ENCODE results near the gene KIFC1. TPM values are rescaled to one million over a fixed set of nuclear protein-coding genes. Genes with fewer than 3 reads are reported as not detected.

The KIFC1 gene
- total and polyA plus RNA-seq, 9 of the 15 experiments (the other 6 are each of a cell fraction or from before 2014, with no cell fraction given) = 1.3 to 95.2 (median 76.9) TPM

- TF ChIP-seq ZNF511 (CRISPR knock-in tag; IDR thresholded peaks at IDR 0.05) (no peak), KLF6 (CRISPR knock-in tag; IDR thresholded peaks at IDR 0.05; ENCODE audit: borderline replicate concordance) (no peak), ERF (CRISPR knock-in tag; IDR thresholded peaks at IDR 0.05) (no peak), MIER1 (IDR thresholded peaks at IDR 0.05; ENCODE audit: low read depth) (no peak), POLR2AphosphoS5 (IDR thresholded peaks at IDR 0.05; ENCODE audit: control insufficient read depth, insufficient read depth, low read depth, low read length) (peak; percentile 16; the same call in 1 of the 2 replicates), MCM2 (IDR thresholded peaks at IDR 0.05; ENCODE audit: low read depth) (no peak), PHTF2 (CRISPR knock-in tag; IDR thresholded peaks at IDR 0.05) (no peak), GABPA (tag; conservative IDR thresholded peaks at IDR 0.05; ENCODE audit: low read depth) (no peak), TCF7L2 (IDR thresholded peaks at IDR 0.05; ENCODE audit: low read depth, low read length) (no peak), E2F3 (CRISPR knock-in tag; IDR thresholded peaks at IDR 0.05) (no peak), C11orf30 (IDR thresholded peaks at IDR 0.05; ENCODE audit: low read depth) (peak; percentile 77), CGGBP1 (CRISPR knock-in tag; IDR thresholded peaks at IDR 0.05) (no peak), GTF2B (IDR thresholded peaks at IDR 0.05; ENCODE audit: extremely low read depth, insufficient read length) (no peak), USF1 (CRISPR knock-in tag; IDR thresholded peaks at IDR 0.05) (no peak), YBX1 (IDR thresholded peaks at IDR 0.05) (no peak), WHSC1 (IDR thresholded peaks at IDR 0.05; ENCODE audit: low read length) (no peak), RCOR1 (IDR thresholded peaks at IDR 0.05; ENCODE audit: borderline replicate concordance in 1 of 2, low read depth in 2 of 2, low read length in 2 of 2) (0 out of 4 replicates have a peak, but pooled peaks of 1 of the 2 experiments have one; percentile 11), GABPB2 (CRISPR knock-in tag; conservative IDR thresholded peaks at IDR 0.05) (no peak), FOS (IDR thresholded peaks at IDR 0.05; ENCODE audit: extremely low read depth, insufficient read length) (no peak), POLR2B (IDR thresholded peaks at IDR 0.05; ENCODE audit: low read depth, partially characterized antibody) (peak; percentile 16), CEBPZ (IDR thresholded peaks at IDR 0.05; ENCODE audit: borderline replicate concordance, low read depth, low read length) (no peak), LEF1 (IDR thresholded peaks at IDR 0.05) (no peak), RAD21 (CRISPR knock-in tag; conservative IDR thresholded peaks at IDR 0.05 in 1 of 2, IDR thresholded peaks at IDR 0.05 in 1 of 2) (0 out of 4 replicates have a peak, but pooled peaks of 1 of the 2 experiments have one; percentile 3), SUPT5H (IDR thresholded peaks at IDR 0.05) (peak; percentile 29; the same call in 1 of the 2 replicates)
Observed at GRCh38 chr6:33416386-33417127, 24.9 kb downstream of the KIFC1 start (continued).
